HEK293 (cell line): Measurements from ENCODE around the gene IDI2.

ENCODE experiments used
- CTCF ChIA-PET: fragments of 350-600 bp; formaldehyde crosslinking; extraction: SDS; loops from one replicate; lab custom pipeline; 2021; ENCODE audit warnings: antibody characterized with exemption; lab: Yijun Ruan, JAX
- POLR2A ChIA-PET: fragments of 300-600 bp; formaldehyde crosslinking; extraction: SDS; loops from one replicate; lab custom pipeline; 2020; ENCODE audit warnings: antibody characterized with exemption, inconsistent platforms; lab: Yijun Ruan, JAX
- H3K27ac ChIP-seq: fragments of 200-500 bp; sonication (Bioruptor generic); 2 replicates; pipeline ENCODE4 v1.5.1; 2014; ENCODE audit warnings: low read depth, low read length, control low read depth, inconsistent platforms; ENCODE audit errors: extremely low read depth
- H3K36me3 ChIP-seq, 2 experiments: fragments of 200-500 bp in 1 of 2; sonication (Bioruptor generic) in 1 of 2; 1 replicate in 1 of 2; 2 replicates in 1 of 2; pipeline ENCODE4 v1.5.1; 2014 to 2017; ENCODE audit warnings: inconsistent platforms in 2 of 2, low read length in 2 of 2; ENCODE audit not compliant: control insufficient read depth in 2 of 2, insufficient read depth in 1 of 2
- H3K4me1 ChIP-seq: fragments of 200-500 bp; sonication (Bioruptor generic); 2 replicates; pipeline ENCODE4 v1.5.1; 2014; ENCODE audit warnings: mild to moderate bottlenecking, low read length, inconsistent platforms; ENCODE audit not compliant: control insufficient read depth, insufficient read depth
- H3K4me3 ChIP-seq: 2 replicates; pipeline ENCODE4 v1.5.1; 2011; ENCODE audit warnings: low read depth, mild to moderate bottlenecking, control low read depth, low read length, moderate library complexity
- H3K9me3 ChIP-seq: fragments of 200-500 bp; sonication (Bioruptor generic); 2 replicates; pipeline ENCODE4 v1.5.1; 2014; ENCODE audit warnings: low read depth, low read length, inconsistent platforms; ENCODE audit not compliant: control insufficient read depth, insufficient read depth
- INSM2 ChIP-seq: fragments of 450-650 bp; formaldehyde crosslinking; IDR thresholded peaks from 2 replicates; pipeline ENCODE4 v1.5.1; 2016; ENCODE audit warnings: missing biosample characterization, missing genetic modification characterization
- PRDM2 ChIP-seq: fragments of 450-650 bp; formaldehyde crosslinking; IDR thresholded peaks from 2 replicates; pipeline ENCODE4 v1.5.1; 2016; ENCODE audit warnings: missing biosample characterization, missing genetic modification characterization, borderline replicate concordance
- RBAK ChIP-seq: fragments of 450-650 bp; formaldehyde crosslinking; IDR thresholded peaks from 2 replicates; pipeline ENCODE4 v1.5.1; 2016; ENCODE audit warnings: missing biosample characterization, missing genetic modification characterization
- ZBTB11 ChIP-seq: fragments of 450-650 bp; formaldehyde crosslinking; conservative IDR thresholded peaks from 2 replicates; pipeline ENCODE4 v1.5.1; 2016; ENCODE audit warnings: low read depth, missing biosample characterization, missing genetic modification characterization
- ZBTB17 ChIP-seq: fragments of 450-650 bp; formaldehyde crosslinking; IDR thresholded peaks from 2 replicates; pipeline ENCODE4 v1.5.1; 2016; ENCODE audit warnings: missing biosample characterization, missing genetic modification characterization
- ZBTB48 ChIP-seq: fragments of 450-650 bp; formaldehyde crosslinking; IDR thresholded peaks from 2 replicates; pipeline ENCODE4 v1.5.1; 2016; ENCODE audit warnings: missing biosample characterization, missing genetic modification characterization
- ZBTB8A ChIP-seq: fragments of 450-650 bp; formaldehyde crosslinking; IDR thresholded peaks from 2 replicates; pipeline ENCODE4 v1.5.1; 2016; ENCODE audit warnings: missing biosample characterization, missing genetic modification characterization
- ZFHX2 ChIP-seq: fragments of 450-650 bp; formaldehyde crosslinking; conservative IDR thresholded peaks from 2 replicates; pipeline ENCODE4 v1.5.1; 2016; ENCODE audit warnings: missing biosample characterization, missing genetic modification characterization
- ZNF121 ChIP-seq: fragments of 450-650 bp; formaldehyde crosslinking; IDR thresholded peaks from 2 replicates; pipeline ENCODE4 v1.5.1; 2016; ENCODE audit warnings: missing biosample characterization, missing genetic modification characterization
- ZNF140 ChIP-seq: fragments of 450-650 bp; formaldehyde crosslinking; IDR thresholded peaks from 2 replicates; pipeline ENCODE4 v1.5.1; 2016; ENCODE audit warnings: missing biosample characterization, missing genetic modification characterization
- ZNF16 ChIP-seq: fragments of 450-650 bp; formaldehyde crosslinking; IDR thresholded peaks from 2 replicates; pipeline ENCODE4 v1.5.1; 2016; ENCODE audit warnings: low read depth, missing biosample characterization, missing genetic modification characterization
- ZNF2 ChIP-seq: fragments of 450-650 bp; formaldehyde crosslinking; IDR thresholded peaks from 2 replicates; pipeline ENCODE4 v1.5.1; 2016; ENCODE audit warnings: missing biosample characterization, missing genetic modification characterization
- ZNF223 ChIP-seq: fragments of 450-650 bp; formaldehyde crosslinking; IDR thresholded peaks from 2 replicates; pipeline ENCODE4 v1.5.1; 2016; ENCODE audit warnings: missing biosample characterization, missing genetic modification characterization
- ZNF248 ChIP-seq: fragments of 450-650 bp; formaldehyde crosslinking; IDR thresholded peaks from 2 replicates; pipeline ENCODE4 v1.5.1; 2017; ENCODE audit warnings: missing biosample characterization, missing genetic modification characterization
- ZNF311 ChIP-seq: fragments of 450-650 bp; formaldehyde crosslinking; IDR thresholded peaks from 2 replicates; pipeline ENCODE4 v1.5.1; 2017; ENCODE audit warnings: missing biosample characterization, missing genetic modification characterization, borderline replicate concordance
- ZNF416 ChIP-seq: fragments of 450-650 bp; formaldehyde crosslinking; IDR thresholded peaks from 2 replicates; pipeline ENCODE4 v1.5.1; 2016; ENCODE audit warnings: missing biosample characterization, missing genetic modification characterization
- ZNF426 ChIP-seq: fragments of 450-650 bp; formaldehyde crosslinking; IDR thresholded peaks from 2 replicates; pipeline ENCODE4 v1.5.1; 2017; ENCODE audit warnings: missing biosample characterization, missing genetic modification characterization, mild to moderate bottlenecking, inconsistent platforms, moderate library complexity
- ZNF48 ChIP-seq: fragments of 450-650 bp; formaldehyde crosslinking; IDR thresholded peaks from 2 replicates; pipeline ENCODE4 v1.5.1; 2016; ENCODE audit warnings: missing biosample characterization, missing genetic modification characterization
- ZNF521 ChIP-seq: fragments of 450-650 bp; formaldehyde crosslinking; IDR thresholded peaks from 2 replicates; pipeline ENCODE4 v1.5.1; 2017; ENCODE audit warnings: missing biosample characterization, mild to moderate bottlenecking, missing genetic modification characterization
- ZNF529 ChIP-seq: fragments of 450-650 bp; formaldehyde crosslinking; IDR thresholded peaks from 2 replicates; pipeline ENCODE4 v1.5.1; 2017; ENCODE audit warnings: missing genetic modification characterization, missing biosample characterization; ENCODE audit not compliant: insufficient replicate concordance
- ZNF544 ChIP-seq: fragments of 450-650 bp; formaldehyde crosslinking; IDR thresholded peaks from 2 replicates; pipeline ENCODE4 v1.5.0; 2017; ENCODE audit warnings: missing biosample characterization, missing genetic modification characterization
- ZNF561 ChIP-seq: fragments of 450-650 bp; IDR thresholded peaks from 2 replicates; pipeline ENCODE4 v1.5.1; 2018; ENCODE audit warnings: missing biosample characterization, missing genetic modification characterization, borderline replicate concordance
- ZNF629 ChIP-seq: fragments of 450-650 bp; formaldehyde crosslinking; IDR thresholded peaks from 2 replicates; pipeline ENCODE4 v1.5.1; 2017; ENCODE audit warnings: missing biosample characterization, missing genetic modification characterization
- ZNF677 ChIP-seq: fragments of 450-650 bp; IDR thresholded peaks from 2 replicates; pipeline ENCODE4 v1.5.0; 2018; ENCODE audit warnings: missing biosample characterization, mild to moderate bottlenecking, missing genetic modification characterization, moderate library complexity
- ZNF830 ChIP-seq: fragments of 450-650 bp; IDR thresholded peaks from 2 replicates; pipeline ENCODE4 v1.5.0; 2018; ENCODE audit warnings: missing biosample characterization, missing genetic modification characterization, low read depth, mild to moderate bottlenecking, moderate library complexity

IDI2 gene

GRCh38 chr10:1070919-1071318 is 45.3 kb upstream of the IDI2 start:
- Histone ChIP-seq H3K4me1 (no peaks in the 10 kb centered on the region), H3K36me3 (peaks cover 0 to 29% of the 10 kb centered on the region in 2 experiments; a peak in 2 of 3 replicates), H3K27ac (no peak overlapping the region), H3K4me3 (no peak overlapping the region), H3K9me3 (no peaks in the 10 kb centered on the region)
- TF ChIP-seq INSM2 (tag by site-specific recombination) = no peak
- TF ChIP-seq ZNF140 (tag by site-specific recombination) = no peak
- no peak for TF ChIP-seq ZNF529 (tag by site-specific recombination)
- TF ChIP-seq ZBTB11 (tag by site-specific recombination) = no peak
- no peak for TF ChIP-seq ZNF426
- no peak for TF ChIP-seq RBAK (tag by site-specific recombination)
- TF ChIP-seq ZFHX2 (tag by site-specific recombination) = no peak
- TF ChIP-seq ZNF416 (tag by site-specific recombination) = no peak
- no peak for TF ChIP-seq ZNF121 (tag by site-specific recombination)
- no peak for TF ChIP-seq ZNF311
- TF ChIP-seq ZNF830 (tag by site-specific recombination) = no peak
- no peak for TF ChIP-seq ZBTB8A
- TF ChIP-seq ZNF223 (tag by site-specific recombination) = no peak
- TF ChIP-seq ZNF544 (tag by site-specific recombination) = no peak
- no peak for TF ChIP-seq ZNF48 (tag by site-specific recombination)
- no peak for TF ChIP-seq ZBTB48 (tag by site-specific recombination)
- TF ChIP-seq ZBTB17 = no peak
- ChIA-PET CTCF (no interaction called here), POLR2A (no interaction called here)

GRCh38 chr10:1068380-1069361 is 43.0 kb upstream of the IDI2 start:
- CTCF ChIA-PET = interaction anchor here (0.6 kb wide), 2 partner anchors 10 to 871 kb away, joined by 3 to 5 read pairs; no protein-coding TSS in a partner anchor
- no peaks in the 10 kb centered on the region for H3K4me1 ChIP-seq
- H3K4me3 ChIP-seq = no peak overlapping the region
- H3K36me3 ChIP-seq = peaks cover 0 to 18% of the 10 kb centered on the region in 2 experiments; a peak in 2 of 3 replicates
- H3K9me3 ChIP-seq = no peaks in the 10 kb centered on the region
- H3K27ac ChIP-seq = no peak overlapping the region
- POLR2A ChIA-PET = no interaction called here
- TF ChIP-seq ZNF16 (tag by site-specific recombination) (no peak), ZNF830 (tag by site-specific recombination) (no peak), ZNF677 (tag by site-specific recombination) (no peak), ZNF2 (tag by site-specific recombination) (no peak), ZNF248 (tag by site-specific recombination) (no peak), ZNF629 (tag by site-specific recombination) (no peak), PRDM2 (tag by site-specific recombination) (no peak), ZNF561 (tag by site-specific recombination) (no peak), ZNF521 (tag by site-specific recombination) (no peak)
